CD4-positive, alpha-beta memory T cell (primary cell): ENCODE measurements around the gene ANKIB1. TPM values are rescaled to one million over a fixed set of nuclear protein-coding genes. Genes with fewer than 3 reads are reported as not detected.

Experiments used
- CTCF ChIA-PET: fragments of 350-600 bp; sonication (Branson Sonifier 250); formaldehyde crosslinking; loops from one replicate; lab custom pipeline; 2021; ENCODE audit warnings: inconsistent platforms; ENCODE audit not compliant: partially characterized antibody; lab: Charles Lee
- POLR2A ChIA-PET: fragments of 350-600 bp; sonication (Branson Sonifier 250); formaldehyde crosslinking; loops from one replicate; lab custom pipeline; 2021; ENCODE audit not compliant: partially characterized antibody; lab: Charles Lee
- DNase-seq, 5 donors: peaks; one replicate each; pipeline versions ENCODE4 v3.0.0 to v3.0.0-alpha.2; 2020 to 2022; ENCODE audit warnings: mixed read lengths in 1 of 5
- H3K27ac ChIP-seq: one replicate; pipeline ENCODE4 v1.7.0; 2013; ENCODE audit warnings: low read depth, low read length
- H3K27me3 ChIP-seq: 2 replicates; pipeline ENCODE4 v1.7.0; 2013; ENCODE audit warnings: mild to moderate bottlenecking, low read length, moderate library complexity; ENCODE audit not compliant: insufficient read depth
- H3K36me3 ChIP-seq: 2 replicates; pipeline ENCODE4 v1.7.0; 2013; ENCODE audit warnings: mild to moderate bottlenecking, low read length, moderate library complexity; ENCODE audit not compliant: insufficient read depth
- H3K4me1 ChIP-seq: 2 replicates; pipeline ENCODE4 v1.7.0; 2013; ENCODE audit warnings: mild to moderate bottlenecking, low read length, moderate library complexity; ENCODE audit not compliant: insufficient read depth
- H3K4me3 ChIP-seq, 2 donors: one replicate each; pipeline ENCODE4 v1.7.0; 2013; ENCODE audit warnings: low read length in 2 of 2, mild to moderate bottlenecking in 1 of 2
- H3K9me3 ChIP-seq, 2 donors: one replicate each; pipeline ENCODE4 v1.7.0; 2013; ENCODE audit warnings: low read length in 2 of 2, control low read depth in 1 of 2; ENCODE audit not compliant: control insufficient read depth in 1 of 2
- H3K27ac Mint-ChIP-seq, 7 donors: one replicate each; pipeline ENCODE4 v1.8.0; 2020 to 2021; ENCODE audit warnings: mixed read lengths in 7 of 7, mild to moderate bottlenecking in 6 of 7, inconsistent platforms in 3 of 7, moderate library complexity in 3 of 7
- H3K27me3 Mint-ChIP-seq, 2 donors: one replicate each; pipeline ENCODE4 v1.8.0; 2020 to 2021; ENCODE audit warnings: mixed read lengths in 2 of 2
- H3K36me3 Mint-ChIP-seq, 2 donors: one replicate each; pipeline ENCODE4 v1.8.0; 2020 to 2021; ENCODE audit warnings: mixed read lengths in 2 of 2, inconsistent platforms in 1 of 2, mild to moderate bottlenecking in 1 of 2
- H3K4me1 Mint-ChIP-seq, 4 donors: one replicate each; pipeline ENCODE4 v1.8.0; 2020 to 2021; ENCODE audit warnings: mixed read lengths in 4 of 4, mild to moderate bottlenecking in 1 of 4
- H3K4me3 Mint-ChIP-seq, 8 donors: one replicate each; pipeline ENCODE4 v1.8.0; 2020 to 2021; ENCODE audit warnings: mixed read lengths in 8 of 8, mild to moderate bottlenecking in 7 of 8, moderate library complexity in 6 of 8, inconsistent platforms in 3 of 8
- H3K9me3 Mint-ChIP-seq, 8 donors: one replicate each; pipeline ENCODE4 v1.8.0; 2020 to 2021; ENCODE audit warnings: mixed read lengths in 8 of 8, mild to moderate bottlenecking in 5 of 8, inconsistent platforms in 3 of 8, moderate library complexity in 1 of 8
- intact Hi-C: fragments of 100-400 bp; cut with micrococcal nuclease; formaldehyde crosslinking; loops from one replicate; pipeline ENCODE4 v1.15.1; 2023
- polyA plus RNA-seq, 2 donors: library from polyadenylated mRNA; unstranded; fragments of 300-500 nt; fragmentation: Illumina TruSeq; gene quantifications; one replicate each; pipeline ENCODE4 v1.2.3, GENCODE V29; 2021
- total RNA-seq, 2 experiments: library from RNA; stranded (reverse); gene quantifications; one replicate each; pipeline ENCODE4 v1.2.3, GENCODE V29; 2021

The ANKIB1 gene
- total and polyA plus RNA-seq, 4 experiments from 2014 or later, result 3.7 to 78.5 (median 44.0) TPM

- CTCF ChIA-PET, result interaction anchor here (1.1 kb wide), 1 partner anchor 25 kb away, joined by 3 read pairs; no protein-coding TSS in a partner anchor
- Histone ChIP-seq H3K4me1 (no peaks in the 10 kb centered on the region), H3K36me3 (no peaks in the 10 kb centered on the region), H3K9me3 (no peaks in the 10 kb centered on the region), H3K27me3 (no peaks in the 10 kb centered on the region), H3K4me3 (no peak overlapping the region), H3K27ac (no peak overlapping the region)
- intact Hi-C loops, result no loop called here
- DNase-seq, result no peak
- POLR2A ChIA-PET, result no interaction called here
- H3K27me3 Mint-ChIP-seq, result no peaks in the 10 kb centered on the region
- H3K9me3 Mint-ChIP-seq, result peaks cover 0 to 10% (median 5%) of the 10 kb centered on the region in 8 donors
- no peak overlapping the region for H3K4me3 Mint-ChIP-seq
- H3K36me3 Mint-ChIP-seq, result peaks cover 10 to 17% of the 10 kb centered on the region in 2 donors
- H3K4me1 Mint-ChIP-seq, result peaks cover 3 to 23% (median 11%) of the 10 kb centered on the region in 4 donors
- no peak overlapping the region for H3K27ac Mint-ChIP-seq
These were observed 37.2 kb downstream of the ANKIB1 start for GRCh38 chr7:92282930-92283329.

GRCh38 chr7:92289321-92289720, 43.5 kb downstream of the ANKIB1 start:
- Histone ChIP-seq H3K9me3 (no peaks in the 10 kb centered on the region), H3K27ac (no peak overlapping the region), H3K4me1 (no peaks in the 10 kb centered on the region), H3K27me3 (no peaks in the 10 kb centered on the region), H3K36me3 (no peaks in the 10 kb centered on the region), H3K4me3 (no peak overlapping the region)
- Mint-ChIP-seq H3K9me3 (no peaks in the 10 kb centered on the region), H3K27ac (no peak overlapping the region), H3K4me3 (no peak overlapping the region), H3K4me1 (peaks cover 26 to 55% (median 40%) of the 10 kb centered on the region in 4 donors), H3K27me3 (no peaks in the 10 kb centered on the region), H3K36me3 (peaks cover 0 to 3% of the 10 kb centered on the region in 2 donors)
- intact Hi-C loops, result no loop called here
- DNase-seq, result no peak
- ChIA-PET POLR2A (no interaction called here), CTCF (no interaction called here)

- H3K36me3 ChIP-seq, result peaks cover 5% of the 10 kb centered on the region
- intact Hi-C loops, result no loop called here
- H3K27me3 ChIP-seq, result no peaks in the 10 kb centered on the region
- H3K27me3 Mint-ChIP-seq, result no peaks in the 10 kb centered on the region
- H3K4me1 ChIP-seq, result no peaks in the 10 kb centered on the region
- H3K9me3 ChIP-seq, result no peaks in the 10 kb centered on the region
- ChIA-PET CTCF (no interaction called here), POLR2A (no interaction called here)
- no peak for DNase-seq
- peak overlapping the region in 2 of 7 donors; percentile 49 to 58 for H3K27ac Mint-ChIP-seq
- H3K4me1 Mint-ChIP-seq, result peaks cover 19 to 37% (median 28%) of the 10 kb centered on the region in 4 donors
- H3K4me3 ChIP-seq, result no peak overlapping the region
- no peak overlapping the region for H3K27ac ChIP-seq
- H3K36me3 Mint-ChIP-seq, result peaks cover 10 to 18% of the 10 kb centered on the region in 2 donors
- H3K9me3 Mint-ChIP-seq, result no peaks in the 10 kb centered on the region
- no peak overlapping the region for H3K4me3 Mint-ChIP-seq
These were observed 47.2 kb downstream of the ANKIB1 start for GRCh38 chr7:92292981-92293380.

- Histone ChIP-seq H3K27me3 (no peaks in the 10 kb centered on the region), H3K36me3 (peaks cover 5% of the 10 kb centered on the region), H3K9me3 (no peaks in the 10 kb centered on the region), H3K4me3 (no peak overlapping the region), H3K4me1 (no peaks in the 10 kb centered on the region), H3K27ac (no peak overlapping the region)
- Mint-ChIP-seq H3K27ac (peak overlapping the region in 2 of 7 donors; percentile 30 to 58), H3K4me3 (no peak overlapping the region), H3K9me3 (no peaks in the 10 kb centered on the region), H3K4me1 (peaks cover 18 to 35% (median 22%) of the 10 kb centered on the region in 4 donors), H3K36me3 (peaks cover 14 to 22% of the 10 kb centered on the region in 2 donors), H3K27me3 (no peaks in the 10 kb centered on the region)
- no peak for DNase-seq
- ChIA-PET CTCF (interaction anchor here (1.5 kb wide), 1 partner anchor 8 kb away, joined by 3 read pairs; no protein-coding TSS in a partner anchor), POLR2A (no interaction called here)
- intact Hi-C loops, result no loop called here
These were observed 48.3 kb downstream of the ANKIB1 start for GRCh38 chr7:92293896-92294590.

GRCh38 chr7:92295391-92295790, 49.6 kb downstream of the ANKIB1 start:
- H3K36me3 Mint-ChIP-seq, result peaks cover 17 to 25% of the 10 kb centered on the region in 2 donors
- H3K9me3 Mint-ChIP-seq, result no peaks in the 10 kb centered on the region
- ChIA-PET CTCF (interaction anchor here (1.2 to 1.5 kb wide), 3 partner anchors 9 to 22 kb away, joined by 3 read pairs; no protein-coding TSS in a partner anchor), POLR2A (no interaction called here)
- peaks cover 13 to 22% (median 14%) of the 10 kb centered on the region in 4 donors for H3K4me1 Mint-ChIP-seq
- Histone ChIP-seq H3K4me3 (no peak overlapping the region), H3K9me3 (no peaks in the 10 kb centered on the region), H3K36me3 (peaks cover 5% of the 10 kb centered on the region), H3K4me1 (no peaks in the 10 kb centered on the region), H3K27me3 (no peaks in the 10 kb centered on the region), H3K27ac (no peak overlapping the region)
- H3K4me3 Mint-ChIP-seq, result no peak overlapping the region
- DNase-seq, result no peak
- no peaks in the 10 kb centered on the region for H3K27me3 Mint-ChIP-seq
- H3K27ac Mint-ChIP-seq, result no peak overlapping the region
- intact Hi-C loops, result no loop called here

- Mint-ChIP-seq H3K27ac (peak overlapping the region in 2 of 7 donors; percentile 12), H3K4me3 (no peak overlapping the region)
- CTCF ChIA-PET, result interaction anchor here (1.2 to 1.4 kb wide), 2 partner anchors 17 to 21 kb away, joined by 3 read pairs; no protein-coding TSS in a partner anchor
These were observed 50.5 kb downstream of the ANKIB1 start for GRCh38 chr7:92296235-92296634.

GRCh38 chr7:92296880-92297445, 51.2 kb downstream of the ANKIB1 start:
- Histone ChIP-seq H3K27ac (no peak overlapping the region), H3K27me3 (no peaks in the 10 kb centered on the region), H3K9me3 (no peaks in the 10 kb centered on the region), H3K4me1 (no peaks in the 10 kb centered on the region), H3K36me3 (peaks cover 5% of the 10 kb centered on the region), H3K4me3 (no peak overlapping the region)
- H3K27me3 Mint-ChIP-seq, result no peaks in the 10 kb centered on the region
- peaks cover 10 to 13% (median 12%) of the 10 kb centered on the region in 4 donors for H3K4me1 Mint-ChIP-seq
- no peak overlapping the region for H3K4me3 Mint-ChIP-seq
- H3K9me3 Mint-ChIP-seq, result no peaks in the 10 kb centered on the region
- POLR2A ChIA-PET, result interaction anchor here (0.6 kb wide), 1 partner anchor 164 kb away, joined by 4 read pairs; no protein-coding TSS in a partner anchor
- CTCF ChIA-PET, result no interaction called here
- DNase-seq, result no peak
- no peak overlapping the region for H3K27ac Mint-ChIP-seq
- peaks cover 22 to 32% of the 10 kb centered on the region in 2 donors for H3K36me3 Mint-ChIP-seq
- intact Hi-C loops, result no loop called here

More at GRCh38 chr7:92296235-92296634, 50.5 kb downstream of the ANKIB1 start:
- POLR2A ChIA-PET, result interaction anchor here (0.6 kb wide), 1 partner anchor 163 kb away, joined by 4 read pairs; no protein-coding TSS in a partner anchor
- peaks cover 5% of the 10 kb centered on the region for H3K36me3 ChIP-seq
- Mint-ChIP-seq H3K27me3 (no peaks in the 10 kb centered on the region), H3K36me3 (peaks cover 21 to 31% of the 10 kb centered on the region in 2 donors), H3K9me3 (no peaks in the 10 kb centered on the region), H3K4me1 (peaks cover 12 to 15% (median 13%) of the 10 kb centered on the region in 4 donors)
- DNase-seq, result no peak
- no peak overlapping the region for H3K27ac ChIP-seq
- intact Hi-C loops, result no loop called here
- no peaks in the 10 kb centered on the region for H3K9me3 ChIP-seq
- no peak overlapping the region for H3K4me3 ChIP-seq
- H3K27me3 ChIP-seq, result no peaks in the 10 kb centered on the region
- H3K4me1 ChIP-seq, result no peaks in the 10 kb centered on the region
